NOMO-1 treated with DMSO at 0.1 percent for 48 hours (cell line): Measurements from ENCODE around the gene ADGRG7.

Source experiments
- DNase-seq: peaks from one replicate; lab custom pipeline; 2025; ENCODE audit not compliant: unreplicated experiment; lab: John Stamatoyannopoulos, UW

The ADGRG7 gene

DNA sequence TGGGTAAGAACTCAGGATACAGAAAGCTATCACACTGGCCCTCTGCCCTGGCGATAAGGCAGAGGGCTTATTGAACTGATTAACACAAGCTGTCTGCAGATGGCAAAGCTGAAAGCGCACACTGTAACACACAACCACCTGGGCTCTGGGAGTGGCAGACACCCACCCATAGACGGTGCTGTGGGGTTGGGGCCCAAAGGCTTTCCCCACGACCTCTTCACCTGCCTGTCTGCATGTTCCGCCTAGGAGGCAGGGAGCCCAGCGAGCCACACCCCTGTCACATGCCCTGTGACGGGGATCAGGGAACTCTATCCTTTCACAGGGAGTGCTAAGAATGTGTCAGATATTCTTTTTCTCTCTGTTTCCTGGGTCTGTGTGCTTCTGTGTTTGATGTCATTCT is 87.8 kb downstream of the ADGRG7 start:
- no peak for DNase-seq

DNA sequence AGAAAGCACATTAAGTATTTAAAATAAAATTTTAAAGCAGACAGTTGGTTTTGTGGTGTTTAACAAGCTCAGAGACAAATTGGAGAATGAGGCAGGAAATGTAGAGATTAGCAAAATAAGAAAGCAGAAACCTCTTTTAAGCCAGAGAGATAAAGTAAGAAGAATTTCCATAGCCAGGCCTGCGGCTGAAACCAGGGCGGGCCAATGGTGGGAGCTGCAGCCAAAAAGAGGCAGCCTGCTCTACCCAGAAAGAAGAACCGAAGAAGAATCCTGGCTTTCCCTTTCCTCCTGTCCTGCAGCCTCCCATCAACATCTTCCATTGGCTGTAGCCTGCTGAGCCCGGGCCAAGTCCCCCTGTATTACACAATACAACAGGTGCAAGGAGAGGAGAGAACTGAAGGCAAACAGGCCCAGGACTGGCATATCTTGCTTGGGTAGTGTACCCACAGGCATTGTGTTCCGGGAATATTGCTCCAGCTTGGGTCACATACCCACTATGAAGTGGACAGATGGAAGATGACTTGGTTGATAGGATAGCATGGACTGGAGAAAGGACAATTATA is 88.4 kb downstream of the ADGRG7 start:
- no peak for DNase-seq

DNA sequence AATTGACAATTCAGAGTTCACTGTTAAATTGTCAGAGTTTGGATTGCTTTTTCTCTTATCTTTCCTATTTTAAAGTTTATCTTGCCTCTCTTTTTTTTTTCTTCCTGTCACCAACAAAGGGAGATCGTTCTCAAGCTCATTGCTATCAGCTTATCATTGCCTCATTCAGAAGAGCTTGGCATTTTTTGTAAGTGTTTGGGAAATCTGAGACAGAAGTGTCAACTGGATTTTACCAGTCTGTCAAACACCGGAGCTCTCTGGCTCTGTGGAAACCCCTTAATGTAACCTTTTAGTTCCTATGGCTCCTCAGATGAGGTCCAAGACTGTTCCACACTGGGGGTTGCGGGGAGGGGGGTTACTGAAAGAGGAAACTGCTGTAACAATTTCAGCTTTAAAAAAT is 89.3 kb downstream of the ADGRG7 start:
- no peak for DNase-seq

DNA sequence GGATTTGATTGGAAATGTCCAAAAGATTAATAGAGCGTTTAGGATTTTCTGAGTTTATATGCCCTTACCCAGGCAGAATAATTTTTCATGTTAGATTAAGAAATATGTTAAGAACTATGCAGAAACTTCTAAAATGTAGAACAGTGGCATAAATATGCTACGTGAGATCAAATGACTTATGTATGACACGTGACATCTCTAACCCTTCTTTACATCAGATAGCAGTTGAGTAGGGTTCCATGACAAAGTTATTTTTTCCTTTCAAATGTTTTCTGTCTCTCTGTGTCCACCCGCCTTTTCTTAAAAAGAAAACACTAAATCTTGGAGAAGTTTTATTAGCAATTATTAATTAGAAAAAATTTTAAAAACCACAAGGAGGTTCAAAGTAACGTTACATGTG is 91.3 kb downstream of the ADGRG7 start:
- no peak for DNase-seq

GRCh38 chr3:100702082-100702979 is 92.9 kb downstream of the ADGRG7 start:
- no peak for DNase-seq

DNA sequence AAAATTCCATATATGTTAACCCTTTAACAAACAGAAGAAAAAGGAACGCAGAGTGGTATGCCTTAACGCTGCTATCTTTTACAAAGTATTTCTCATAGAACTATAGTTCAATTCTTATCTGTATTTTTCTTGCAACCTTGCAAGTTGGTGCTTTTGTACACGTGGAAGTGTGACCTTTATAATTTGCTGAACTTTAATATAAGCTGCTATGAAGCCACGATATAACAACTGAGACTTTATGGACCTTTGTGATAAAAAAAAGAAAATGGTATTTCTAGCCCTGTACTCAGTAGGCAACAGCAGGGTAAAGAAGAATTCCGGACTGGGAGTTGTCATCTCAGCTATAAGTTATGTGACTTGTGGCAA is 93.6 kb downstream of the ADGRG7 start:
- DNase-seq = no peak

DNA sequence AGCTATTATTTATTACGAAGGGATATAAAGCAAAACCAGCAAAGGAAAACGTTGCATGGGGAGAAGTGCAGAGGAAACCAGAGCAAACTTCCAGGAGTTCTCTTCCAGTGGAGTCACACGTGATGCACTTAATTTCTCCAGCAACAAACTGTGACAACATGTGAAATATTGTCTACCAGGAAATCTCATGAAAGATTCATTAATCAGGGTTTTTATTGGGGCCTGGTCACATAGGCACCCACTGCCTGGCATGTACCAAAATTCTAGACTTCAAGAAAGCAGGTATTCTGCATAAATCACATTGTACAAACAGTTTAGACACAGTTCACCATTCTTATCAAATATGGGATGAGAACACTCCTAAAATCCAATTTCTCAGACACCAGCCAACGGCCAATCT is 94.5 kb downstream of the ADGRG7 start:
- no peak for DNase-seq

GRCh38 chr3:100706365-100706764 is 97.0 kb downstream of the ADGRG7 start:
- no peak for DNase-seq

DNA sequence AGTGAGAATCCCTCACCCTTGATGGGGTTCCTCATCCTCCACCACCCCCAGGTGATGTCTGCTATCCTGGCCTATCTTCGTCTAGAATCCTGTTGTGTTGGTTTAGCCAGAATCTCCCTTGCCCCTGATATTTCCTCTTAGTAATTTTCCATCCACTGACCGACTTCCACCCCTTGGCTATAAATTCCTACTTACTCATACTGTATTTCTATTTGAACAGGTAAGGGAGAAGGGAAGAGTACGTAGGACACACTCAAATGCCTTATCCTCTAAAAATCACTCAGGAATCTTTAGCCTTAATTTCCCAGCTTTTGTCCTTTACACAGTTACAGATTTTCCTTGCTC is 99.2 kb downstream of the ADGRG7 start:
- no peak for DNase-seq

DNA sequence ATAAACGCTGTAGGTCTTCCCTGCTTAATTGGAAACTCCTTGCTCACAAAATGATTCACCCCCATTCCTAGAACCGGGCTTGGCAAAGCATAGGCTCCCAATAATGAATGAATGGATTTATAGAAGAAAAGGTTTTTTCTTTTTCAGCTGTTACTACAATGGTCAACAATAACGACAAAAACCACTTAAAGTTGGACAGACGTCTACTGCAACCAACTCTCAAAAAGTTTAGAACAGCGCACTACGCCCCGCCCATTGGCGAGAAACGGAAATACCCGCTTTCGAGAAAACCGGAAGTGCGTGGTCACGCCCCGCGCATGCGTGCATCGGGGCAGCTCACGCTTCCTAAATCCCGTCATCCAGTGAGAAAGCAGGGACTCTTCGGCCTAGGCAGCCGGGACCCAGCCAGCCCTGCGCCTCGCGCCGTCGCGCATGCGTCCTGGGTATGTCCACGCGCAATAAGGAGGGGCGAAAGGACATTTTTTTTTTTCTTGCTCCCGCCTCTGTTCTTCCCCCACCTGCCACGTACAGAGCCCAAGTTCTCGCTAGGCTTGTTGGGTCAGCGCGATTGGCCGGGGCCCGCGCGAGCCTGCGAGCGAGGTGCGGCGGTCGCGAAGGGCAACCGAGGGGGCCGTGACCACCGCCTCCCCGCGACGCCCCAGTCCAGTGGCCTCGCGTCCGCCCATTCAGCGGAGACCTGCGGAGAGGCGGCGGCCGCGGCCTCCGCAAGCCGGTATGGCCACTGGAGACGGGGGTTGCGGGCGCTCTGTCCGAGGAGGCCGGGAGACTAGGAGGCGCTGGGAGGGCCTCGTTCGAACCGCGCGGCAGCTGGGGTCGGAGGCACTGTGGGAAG is 99.8 kb downstream of the ADGRG7 start, which contains the start of gene TFG:
Gene TFG (plus strand): TSS at position 506 of the 853 bp plus-strand sequence. CDS start 4,192 bp downstream, outside the sequence.
- peak; percentile 98 for DNase-seq

DNA sequence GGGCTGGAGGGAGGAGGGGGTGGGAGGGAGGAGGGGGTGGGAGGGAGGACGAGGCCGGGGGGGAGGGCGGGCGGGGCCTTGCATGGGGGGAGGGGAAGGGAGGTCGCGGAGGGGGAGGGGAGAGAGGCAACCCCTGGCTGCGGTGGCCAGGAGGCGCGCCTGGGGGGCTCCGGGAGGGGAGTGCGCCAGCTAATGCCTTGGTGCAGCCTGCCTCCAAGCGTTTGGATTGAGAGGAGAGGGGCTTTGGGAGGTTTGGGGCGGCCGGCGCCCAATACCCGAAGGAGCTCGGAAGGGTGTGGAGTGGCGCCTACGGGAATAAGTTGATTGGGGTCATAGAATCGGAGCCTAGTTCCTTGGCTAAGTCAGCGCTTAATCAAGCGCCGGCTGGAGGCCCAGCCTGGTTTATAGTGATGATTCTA is 100.5 kb downstream of the ADGRG7 start:
- no peak for DNase-seq

GRCh38 chr3:100710261-100710968 is 101.0 kb downstream of the ADGRG7 start:
- peak; percentile 81 for DNase-seq

DNA sequence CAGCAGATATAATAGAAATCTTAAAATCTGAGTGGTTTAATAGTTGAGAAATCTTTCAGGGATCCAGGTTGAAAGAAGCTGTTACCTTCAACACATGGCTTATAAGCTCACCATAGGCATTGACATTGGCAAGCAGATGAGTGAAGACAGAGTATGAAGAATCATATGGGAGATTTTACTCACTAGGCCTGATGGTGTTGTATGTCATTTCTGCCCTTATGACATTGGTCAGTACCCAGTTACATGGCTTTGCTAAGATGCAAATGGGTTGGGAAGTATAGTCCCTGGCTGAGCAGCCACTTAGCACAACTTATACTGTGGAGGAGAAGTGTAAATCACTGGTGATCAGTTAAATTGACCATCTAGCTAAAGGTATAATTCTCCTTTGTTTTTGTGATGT is 105.8 kb downstream of the ADGRG7 start:
- DNase-seq = no peak

DNA sequence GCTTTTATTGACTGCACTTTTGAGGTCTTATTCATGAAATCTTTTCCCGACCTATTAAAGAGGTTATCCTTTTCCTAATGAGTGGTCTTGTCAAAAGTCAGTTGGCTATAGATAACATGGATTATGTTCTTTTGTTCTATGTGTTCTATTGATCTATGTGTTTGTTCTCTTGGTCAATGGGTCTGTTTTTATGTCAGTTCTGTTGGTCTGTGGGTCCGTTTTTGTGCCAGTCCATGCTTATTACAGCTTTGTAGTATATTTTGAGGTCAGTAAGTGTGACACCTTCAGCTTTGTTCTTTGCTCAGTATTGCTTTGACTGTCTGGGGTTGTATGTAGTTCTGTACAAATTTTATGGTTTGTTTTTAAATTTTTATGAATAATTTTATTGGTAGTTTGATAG is 107.7 kb downstream of the ADGRG7 start:
- no peak for DNase-seq

DNA sequence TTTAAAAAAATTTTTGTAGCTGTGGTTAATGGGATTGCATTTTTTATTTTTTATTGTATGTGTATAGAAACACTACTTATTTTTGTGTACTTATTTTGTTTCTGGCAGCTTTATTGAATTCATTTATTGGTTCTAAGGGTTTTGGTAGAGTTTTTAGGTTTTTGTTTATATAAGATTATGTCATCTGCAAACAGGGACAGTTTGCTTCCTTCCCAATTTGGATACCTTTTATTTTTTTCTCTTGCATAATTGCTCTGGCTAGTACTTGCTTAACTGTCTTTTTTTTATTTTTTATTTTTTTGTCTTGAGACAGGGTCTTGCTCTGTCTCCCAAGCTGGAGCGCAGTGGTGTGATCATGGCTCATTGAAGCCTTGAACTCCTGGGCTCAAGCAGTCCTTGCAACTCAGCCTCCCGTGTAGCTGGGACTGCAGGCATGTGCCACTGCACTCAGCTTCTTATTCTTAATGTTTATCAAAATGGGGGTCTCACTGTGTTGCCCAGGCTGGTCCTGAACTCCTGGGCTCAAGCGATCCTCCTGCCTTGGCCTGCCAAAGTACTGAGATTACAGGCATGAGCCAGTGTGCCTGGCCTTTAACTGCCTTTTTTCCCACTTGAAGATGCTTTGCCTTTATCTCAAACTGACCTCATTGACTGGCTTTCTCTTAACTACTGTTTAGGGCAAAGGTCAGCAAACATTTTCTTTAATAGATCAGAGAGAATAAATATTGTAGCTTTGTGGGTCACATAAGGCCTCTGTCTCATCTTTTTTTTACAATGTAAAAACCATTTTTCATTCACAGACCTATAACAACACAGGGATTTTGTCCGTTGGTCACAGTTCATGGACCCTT is 108.5 kb downstream of the ADGRG7 start:
- DNase-seq = no peak

DNA sequence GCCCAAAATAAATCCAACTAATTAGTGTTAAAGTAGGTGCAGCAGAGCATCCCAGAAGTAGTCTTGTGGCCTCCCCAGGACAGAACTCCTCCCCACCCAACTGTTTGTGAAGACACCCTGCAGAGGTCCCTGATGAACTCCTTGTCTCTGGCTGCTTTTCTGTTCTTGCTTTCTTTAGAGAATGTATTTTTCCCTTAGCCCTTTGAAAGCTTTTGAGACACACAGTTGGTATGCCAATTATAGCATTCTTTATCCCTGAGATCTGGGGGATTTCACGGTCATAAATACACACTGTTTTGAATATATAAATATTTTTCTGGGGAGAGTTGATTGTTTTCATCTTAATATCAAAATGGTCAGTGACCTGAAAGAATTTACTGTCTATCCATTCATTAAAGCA is 109.7 kb downstream of the ADGRG7 start:
- DNase-seq = no peak

DNA sequence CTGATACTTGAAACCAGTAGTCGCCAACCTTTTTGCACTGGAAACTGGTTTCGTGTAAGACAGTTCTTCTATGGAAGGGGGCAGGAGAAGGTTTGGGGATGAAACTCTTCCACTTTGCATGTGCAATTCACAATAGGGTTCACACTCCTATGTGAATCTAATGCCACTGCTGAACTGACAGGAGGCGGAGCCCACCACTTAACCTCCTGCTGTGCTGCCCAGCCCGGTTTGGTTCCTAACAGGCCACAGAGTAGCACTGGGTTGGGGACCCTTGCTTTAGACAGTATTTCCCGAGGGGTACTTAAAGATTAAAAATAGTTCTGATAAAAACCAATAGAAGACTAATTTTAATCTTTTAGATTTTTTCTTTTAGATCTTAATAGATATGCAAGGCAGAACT is 111.0 kb downstream of the ADGRG7 start:
- DNase-seq = no peak

DNA sequence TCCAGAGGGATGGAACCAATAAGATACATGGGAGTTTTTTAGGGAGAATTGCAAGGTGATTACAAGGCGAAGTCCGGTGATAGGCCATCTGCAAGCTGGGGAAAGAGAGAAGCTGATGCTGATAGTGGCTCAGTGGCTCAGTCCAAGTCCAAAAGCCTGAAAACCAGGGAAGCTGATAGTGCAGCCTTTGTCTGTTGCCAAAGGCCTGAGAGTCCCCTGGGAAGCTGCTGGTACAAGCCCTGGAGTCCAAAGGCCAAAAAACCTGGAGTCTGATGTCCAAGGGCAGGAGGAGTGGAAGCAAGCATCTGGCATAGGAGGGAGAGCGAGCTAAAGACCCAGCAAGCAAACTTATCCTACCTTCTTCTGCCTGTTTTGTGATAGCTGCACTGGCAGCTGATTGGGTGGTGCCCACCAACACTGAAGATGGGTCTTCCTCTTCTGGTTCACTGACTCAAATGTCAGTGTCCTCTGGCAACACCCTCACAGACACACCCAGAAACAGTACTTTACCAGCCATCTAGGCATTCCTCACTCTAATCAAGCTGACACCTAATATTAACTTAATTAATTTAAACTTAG is 116.6 kb downstream of the ADGRG7 start:
- DNase-seq = no peak

GRCh38 chr3:100726706-100727105 is 117.3 kb downstream of the ADGRG7 start:
- no peak for DNase-seq

- no peak for DNase-seq
These were observed 121.1 kb downstream of the ADGRG7 start for GRCh38 chr3:100730524-100730923.
